Stimulated activated CD8-positive, alpha-beta memory T cell treated with anti-CD3 and anti-CD28 coated beads, Interleukin-12 subunit alpha, Interleukin-12 subunit beta, amount 100 ng/mL, for 4 hours (primary cell): Measurements from ENCODE around the gene VCL.
"Not testable (repeated sequence)": the region's sequence is repeated elsewhere in the genome, so short reads cannot be mapped to it uniquely, and the experiment has no call there.

Source experiments
- DNase-seq: peaks from one replicate; pipeline ENCODE4 v3.0.0-alpha.2; 2020; ENCODE audit warnings: low read depth

Gene VCL

DNA sequence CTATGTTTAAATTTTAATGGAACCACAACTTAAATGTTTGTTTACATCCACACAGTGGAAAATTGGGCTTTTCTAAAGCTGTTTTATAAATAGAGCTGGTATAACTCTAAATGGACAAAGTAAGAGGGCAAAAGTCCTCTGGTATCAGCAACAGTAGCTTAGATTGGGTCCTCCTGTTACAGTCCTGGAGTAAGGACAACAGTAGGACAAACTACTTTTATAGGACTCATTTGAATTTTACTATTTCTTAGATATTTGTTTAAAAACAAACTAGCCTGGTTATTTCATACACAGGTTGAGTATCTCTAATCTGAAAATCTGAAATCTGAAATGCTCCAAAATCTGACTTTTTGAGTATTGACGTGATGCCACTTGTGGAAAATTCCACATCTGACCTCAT, 8.4 kb downstream of the VCL start:
- DNase-seq = no peak

DNA sequence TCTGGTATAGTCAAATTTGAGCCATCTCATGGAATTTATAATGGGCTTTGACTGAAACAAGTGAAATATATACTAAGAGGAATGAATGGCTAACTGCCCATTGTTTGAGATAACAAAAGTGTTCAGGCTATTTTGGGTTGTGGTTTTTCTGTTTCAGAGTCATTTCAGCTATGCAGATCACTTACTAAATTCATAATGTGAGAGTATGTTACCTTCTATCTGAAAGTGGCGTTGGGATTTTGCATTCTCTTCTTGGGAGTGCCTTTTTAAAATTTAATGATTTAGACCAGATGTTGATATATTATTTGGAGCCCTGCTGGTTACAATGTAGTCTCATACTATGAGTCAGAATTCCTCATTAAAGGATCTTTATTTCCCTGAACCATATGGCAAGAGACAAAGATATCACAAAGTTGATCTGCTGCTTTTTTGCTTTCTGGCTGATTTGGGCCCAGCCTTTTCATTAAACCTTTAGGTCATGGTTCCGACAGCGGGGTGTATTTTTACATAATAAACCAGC, 10.4 kb downstream of the VCL start:
- DNase-seq = no peak

DNA sequence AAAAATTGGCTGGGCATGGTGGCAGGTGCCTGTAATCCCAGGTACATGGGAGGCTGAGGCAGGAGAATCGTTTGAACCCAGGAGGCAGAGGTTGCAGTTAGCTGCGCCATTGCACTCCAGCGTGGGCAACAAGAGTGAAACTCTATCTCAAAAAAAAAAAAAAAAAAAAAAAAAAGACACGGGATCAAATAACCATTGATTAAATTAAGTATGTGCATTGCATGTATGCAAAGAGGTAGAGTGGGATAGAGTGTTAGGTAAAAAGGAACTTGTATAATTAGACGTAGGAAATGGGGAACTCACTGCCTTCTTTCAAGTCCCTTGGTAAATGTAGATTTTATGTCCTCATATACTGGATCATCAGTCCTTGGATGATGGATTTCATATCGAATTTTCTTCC, 13.1 kb downstream of the VCL start:
- no peak for DNase-seq

DNA sequence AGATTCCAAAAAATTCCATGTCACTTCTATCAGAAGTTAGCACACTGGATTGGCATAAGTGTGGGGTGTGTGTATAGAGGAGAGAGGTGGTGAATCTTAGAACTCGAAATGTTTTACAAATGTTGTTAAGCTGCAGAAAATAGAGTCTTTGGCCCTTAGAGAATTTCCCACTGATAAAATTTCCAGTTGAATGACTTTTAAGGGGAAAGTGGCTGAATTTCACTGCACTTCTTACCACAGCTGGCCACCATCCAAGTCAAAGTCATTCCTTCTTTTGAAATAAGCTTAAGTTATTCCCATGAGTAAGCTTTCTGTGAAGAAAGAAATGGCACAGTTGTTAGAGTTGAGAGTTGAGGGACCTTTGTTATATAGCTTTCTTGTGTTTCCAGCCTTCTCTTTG, 13.9 kb downstream of the VCL start:
- DNase-seq = no peak

DNA sequence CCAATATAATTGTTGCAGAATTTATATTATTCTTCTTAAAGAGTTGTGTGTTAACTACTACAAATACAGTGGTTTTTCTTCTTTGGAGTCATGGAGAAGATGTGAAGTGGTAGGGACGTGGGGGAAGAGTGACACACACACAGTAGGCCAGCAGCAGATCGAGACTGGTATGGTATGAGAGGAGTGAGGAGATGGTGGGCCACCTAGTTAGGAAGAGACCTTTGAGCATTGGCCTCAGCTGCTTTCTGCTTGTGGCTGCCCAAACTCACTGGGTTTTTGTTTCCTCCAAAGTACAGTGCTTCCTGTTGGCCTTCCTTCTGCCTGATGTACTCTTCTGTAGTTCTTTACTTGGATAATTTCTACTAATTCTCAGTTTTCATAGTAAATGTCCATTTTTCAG, 14.6 kb downstream of the VCL start:
- no peak for DNase-seq

DNA sequence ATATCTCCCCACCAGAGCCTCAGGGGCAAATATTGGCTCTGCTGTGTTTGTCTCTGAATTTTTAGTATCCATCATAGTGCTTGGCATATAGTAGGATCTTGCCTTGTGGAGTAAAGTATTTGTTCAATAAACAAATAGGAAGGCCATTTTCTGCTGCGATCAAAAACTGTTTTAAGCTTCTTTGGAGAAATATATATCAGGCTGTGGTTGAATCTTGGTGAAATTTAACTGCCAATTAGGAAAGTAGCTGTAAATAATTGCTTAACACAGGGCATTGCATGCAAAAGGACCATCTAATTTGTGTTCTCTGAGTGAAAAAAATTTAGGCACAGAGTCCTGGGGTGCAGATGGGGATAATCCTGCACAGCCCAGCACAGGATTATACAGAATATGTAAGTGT, 15.1 kb downstream of the VCL start:
- no peak for DNase-seq

DNA sequence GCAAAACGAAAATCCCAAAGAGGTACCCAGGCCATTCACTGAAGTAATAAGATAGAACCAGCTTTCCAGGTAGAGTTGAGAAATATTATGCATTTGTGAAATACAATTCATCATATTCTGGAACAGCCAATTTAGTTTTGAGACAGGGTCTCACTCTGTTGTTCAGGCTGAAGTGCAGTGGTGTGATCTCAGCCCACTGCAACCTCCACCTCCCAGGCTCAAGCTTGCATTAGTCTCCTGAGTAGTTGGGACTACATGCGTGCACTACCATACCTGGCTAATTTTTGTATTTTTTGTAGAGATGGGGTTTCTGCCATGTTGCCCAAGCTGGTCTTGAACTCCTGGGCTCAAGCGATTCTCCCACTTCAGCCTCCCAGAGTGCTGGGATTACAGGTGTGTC, 16.7 kb downstream of the VCL start:
- not testable (repeated sequence) for DNase-seq

DNA sequence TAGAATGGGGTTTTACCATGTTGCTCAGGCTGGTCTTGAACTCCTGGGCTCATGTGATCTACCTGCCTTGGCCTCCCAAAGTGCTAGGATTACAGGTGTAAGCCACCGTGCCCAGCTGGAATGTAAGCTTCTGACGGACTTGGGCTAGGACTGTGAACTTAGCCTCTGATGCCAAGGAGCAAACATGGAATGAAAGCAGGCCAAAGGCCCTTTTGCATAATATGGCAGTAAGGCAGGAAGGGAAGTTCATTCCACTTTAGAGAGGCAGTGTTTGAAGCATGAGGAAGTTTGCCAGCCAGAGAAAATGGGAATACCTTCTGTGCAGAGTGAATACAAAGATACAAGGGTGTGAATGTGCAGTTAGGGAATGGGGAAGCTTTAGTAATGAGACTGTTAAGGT, 20.3 kb downstream of the VCL start:
- DNase-seq = no peak

DNA sequence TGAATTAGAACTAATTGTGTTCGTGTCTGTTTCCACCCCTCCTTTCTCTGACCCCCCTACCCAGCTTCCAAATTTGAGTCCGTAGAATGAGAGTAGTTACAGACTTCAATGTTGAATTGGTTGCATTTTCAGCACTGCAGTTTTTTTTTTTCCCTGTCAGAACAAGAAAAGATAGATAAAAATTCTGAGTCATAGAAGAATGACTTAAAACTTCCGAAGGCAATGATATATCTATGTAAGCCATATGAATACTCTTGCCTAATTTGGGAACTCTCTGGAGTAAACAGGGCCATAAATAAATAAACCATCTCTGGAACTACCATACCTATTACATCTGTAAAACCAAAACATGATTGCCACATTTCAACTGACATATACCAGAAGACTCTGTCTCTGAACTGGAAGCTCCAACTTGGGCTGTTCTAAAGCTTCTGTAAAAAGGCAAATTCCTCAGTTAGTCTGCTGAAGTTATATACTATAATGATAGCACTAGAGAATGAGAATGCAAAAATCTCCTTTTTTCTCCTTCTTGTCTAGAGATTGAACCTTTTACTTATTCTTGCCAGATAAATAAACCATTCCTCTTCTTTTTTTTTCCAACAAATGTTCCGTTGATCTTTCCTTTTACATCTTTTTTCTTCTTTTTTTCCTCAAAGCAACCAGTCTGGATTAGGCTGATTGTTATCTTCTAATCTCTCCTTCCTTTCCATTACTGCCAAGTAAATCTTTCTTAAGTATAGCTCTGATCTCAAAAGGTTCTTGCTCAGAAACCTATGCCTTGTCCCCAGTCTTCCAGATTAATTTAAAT, 23.5 kb downstream of the VCL start:
- no peak for DNase-seq

DNA sequence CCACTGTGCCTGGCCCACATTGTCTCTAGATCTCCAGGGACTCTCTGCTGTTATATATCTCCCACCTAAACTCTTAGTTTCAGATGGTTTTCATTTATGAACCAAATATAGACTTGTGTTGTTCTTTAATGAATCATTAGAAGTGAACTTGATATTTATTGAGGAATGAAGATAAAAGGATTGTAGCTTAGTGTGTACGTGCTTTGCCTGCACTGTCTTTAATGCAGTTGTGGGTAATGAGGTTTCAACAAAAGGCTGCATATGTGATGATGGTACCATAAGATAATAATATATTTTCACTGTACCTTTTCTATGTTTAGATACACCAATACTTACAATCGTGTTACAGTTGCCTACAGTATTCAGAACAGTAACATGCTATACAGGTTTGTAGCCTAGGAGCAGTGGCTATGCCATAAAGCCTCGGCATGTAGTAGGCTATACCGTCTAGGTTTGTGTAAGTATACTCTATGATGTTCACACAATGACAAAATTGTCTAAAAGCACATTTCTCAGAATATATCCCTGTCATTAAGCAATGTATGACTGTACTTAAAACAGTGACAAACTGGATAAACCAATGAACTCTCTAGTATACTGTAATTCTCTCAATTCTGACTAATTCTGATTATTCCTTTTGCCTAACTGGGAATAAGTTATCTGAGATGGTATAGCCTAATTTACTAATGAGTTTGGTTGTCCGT, 25.2 kb downstream of the VCL start:
- DNase-seq = no peak

DNA sequence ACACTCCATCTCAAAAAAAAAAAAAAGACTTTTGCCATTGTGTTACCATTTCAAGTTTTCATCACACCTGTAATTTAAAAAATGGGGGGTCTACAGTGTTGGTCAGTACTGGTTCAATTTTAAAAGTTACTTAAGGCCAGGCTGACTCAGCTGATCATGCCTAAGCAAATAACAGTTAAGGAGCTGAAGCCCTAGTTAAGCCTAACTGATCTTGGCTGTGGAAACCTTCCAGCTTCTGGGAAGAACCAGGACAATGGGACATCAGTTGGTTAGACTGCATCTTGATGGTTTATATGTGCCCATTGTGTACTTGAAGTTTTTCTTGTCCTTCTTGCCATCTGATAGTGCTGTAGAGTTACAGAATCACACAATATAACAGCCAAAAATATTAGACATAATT, 26.7 kb downstream of the VCL start:
- no peak for DNase-seq

DNA sequence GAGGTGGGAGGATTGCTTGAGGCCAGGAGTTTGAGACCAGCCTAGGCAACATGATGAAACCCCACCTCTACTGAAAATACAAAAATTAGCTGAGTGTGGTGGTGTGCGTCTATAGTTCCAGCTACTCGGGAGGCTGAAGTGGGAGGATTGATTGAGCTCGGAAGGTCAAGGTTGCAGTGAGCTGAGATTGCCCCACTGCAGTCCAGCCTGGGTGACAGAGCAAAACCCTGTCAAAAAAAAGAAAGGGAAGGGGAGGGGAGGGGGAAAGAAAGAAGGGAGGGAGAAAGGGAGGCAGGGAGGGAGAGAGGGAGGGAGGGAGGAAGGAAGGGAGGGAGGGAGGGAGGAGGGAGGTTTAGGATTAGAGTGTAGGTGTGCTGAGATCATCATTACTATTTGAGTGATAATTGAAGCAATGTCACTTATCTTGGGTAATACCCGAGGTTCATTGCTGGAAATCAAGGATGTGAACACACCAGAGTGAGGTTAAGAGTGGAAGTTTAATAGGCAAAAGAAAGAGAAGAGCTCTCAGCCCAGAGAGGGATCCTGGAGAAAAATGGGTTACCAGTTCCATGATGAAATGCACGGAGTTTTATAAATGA, 27.6 kb downstream of the VCL start:
- DNase-seq = no peak

DNA sequence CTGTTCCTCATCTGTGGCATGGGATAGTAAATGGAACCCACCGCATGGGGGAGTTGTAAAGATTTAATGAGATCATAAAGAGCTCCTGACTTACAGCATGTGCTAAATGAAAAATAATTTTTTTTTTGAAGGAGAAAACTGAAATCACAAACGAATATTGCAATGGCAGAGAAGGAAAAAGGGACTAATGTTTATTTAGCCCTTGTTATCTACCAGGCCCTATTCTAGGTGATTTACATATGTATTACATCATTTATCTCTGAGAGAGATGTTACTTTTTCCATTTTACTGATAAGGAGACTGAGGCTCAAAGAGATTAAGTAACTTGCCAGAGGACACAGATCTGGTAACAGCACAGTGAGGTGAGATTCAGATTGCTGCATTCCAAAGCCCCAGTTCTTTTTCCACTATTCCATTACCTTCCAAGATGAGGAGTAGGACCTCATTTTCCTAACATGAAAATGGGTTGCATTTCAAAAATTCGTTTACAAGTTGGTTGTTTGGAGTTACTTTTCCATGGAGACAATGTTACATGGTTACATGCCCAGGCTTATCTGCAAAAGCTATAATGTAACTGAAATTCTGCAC, 28.6 kb downstream of the VCL start:
- DNase-seq = no peak

DNA sequence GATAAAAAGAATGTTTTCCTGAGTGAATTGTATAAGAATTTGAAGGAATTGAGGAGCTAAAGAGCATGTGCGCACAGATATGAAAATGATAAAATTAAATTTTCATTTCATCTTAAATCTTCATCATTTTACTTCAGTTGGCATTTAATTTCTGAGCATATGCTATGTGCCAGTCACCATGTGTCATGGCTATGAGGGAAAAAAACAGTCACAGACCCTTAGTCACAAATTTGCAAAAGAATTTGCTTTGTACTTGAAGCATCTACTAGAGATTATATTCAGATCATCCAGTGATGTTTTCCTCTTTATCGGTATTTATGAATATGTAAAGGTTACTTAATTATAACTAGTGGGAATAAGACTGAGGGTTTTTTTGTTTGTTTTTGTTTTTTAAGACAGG, 29.8 kb downstream of the VCL start:
- no peak for DNase-seq

DNA sequence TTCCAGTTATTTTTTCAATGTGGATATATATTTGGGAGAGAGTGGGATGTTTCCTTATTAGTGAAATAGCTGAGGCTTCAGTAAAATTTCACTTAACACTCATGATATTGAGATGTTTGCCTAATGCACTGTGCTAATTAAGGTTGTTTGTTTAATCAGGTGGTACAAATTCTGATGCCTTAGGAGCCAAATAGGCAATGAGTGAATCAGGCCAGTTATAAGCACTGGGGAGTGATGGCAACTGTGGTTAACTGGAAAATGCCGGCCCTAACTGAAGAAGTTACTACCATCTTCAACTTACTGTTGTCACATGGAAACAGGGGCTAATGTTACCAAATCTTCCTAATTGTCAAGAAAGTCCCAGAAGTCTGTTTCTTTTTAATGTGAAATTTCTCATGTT, 32.0 kb downstream of the VCL start:
- no peak for DNase-seq

DNA sequence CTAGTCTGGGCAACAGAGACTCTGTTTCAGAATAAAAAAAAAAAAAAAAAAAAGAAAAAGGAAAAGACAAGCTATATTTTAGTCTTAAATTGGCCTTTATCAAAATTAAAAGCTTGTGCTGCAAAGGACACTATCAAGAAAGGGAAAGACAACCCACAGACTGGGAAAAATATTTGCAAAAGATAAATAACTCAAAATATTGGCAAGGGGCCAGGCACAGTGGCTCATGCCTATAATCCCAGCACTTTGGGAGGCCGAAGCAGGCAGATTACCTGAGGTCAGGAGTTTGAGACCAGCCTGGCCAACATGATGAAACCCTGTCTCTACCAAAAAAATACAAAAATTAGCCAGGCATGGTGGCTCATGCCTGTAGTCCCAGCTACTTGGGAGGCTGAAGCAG, 34.3 kb downstream of the VCL start:
- not testable (repeated sequence) for DNase-seq

DNA sequence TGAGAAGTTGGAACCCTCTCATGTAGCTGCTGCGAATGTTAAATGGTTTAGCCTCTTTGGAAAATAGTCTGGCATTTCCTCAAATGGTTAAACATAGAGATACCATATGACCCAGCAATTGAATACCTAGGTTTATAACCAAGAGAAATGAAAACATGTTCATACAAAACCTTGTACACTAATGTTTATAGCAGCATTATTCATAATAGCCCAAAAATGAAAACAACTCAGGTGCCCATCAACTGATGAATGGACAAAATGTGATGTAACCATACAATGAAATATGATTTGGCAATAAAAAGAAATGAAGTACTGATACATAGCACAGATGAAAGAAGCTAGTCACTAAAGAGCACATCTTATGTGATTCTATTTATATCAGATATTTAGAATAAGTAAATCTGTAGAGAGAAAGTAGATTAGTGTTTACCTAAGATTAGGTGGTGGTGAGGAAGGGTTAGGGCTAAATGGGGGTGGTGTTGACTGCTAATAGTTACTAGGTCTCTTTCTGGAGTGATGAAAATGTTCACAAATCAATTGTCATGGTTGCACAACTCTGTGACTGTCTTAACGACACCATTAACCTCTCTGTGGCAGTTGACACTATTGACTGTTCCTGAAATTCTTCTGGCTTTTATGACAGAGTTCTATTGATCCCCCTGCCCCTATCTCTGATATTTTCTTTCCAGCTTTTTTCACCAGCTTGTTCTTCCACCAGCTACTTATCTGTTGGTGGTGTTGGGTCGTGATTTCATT, 35.2 kb downstream of the VCL start:
- DNase-seq = no peak

DNA sequence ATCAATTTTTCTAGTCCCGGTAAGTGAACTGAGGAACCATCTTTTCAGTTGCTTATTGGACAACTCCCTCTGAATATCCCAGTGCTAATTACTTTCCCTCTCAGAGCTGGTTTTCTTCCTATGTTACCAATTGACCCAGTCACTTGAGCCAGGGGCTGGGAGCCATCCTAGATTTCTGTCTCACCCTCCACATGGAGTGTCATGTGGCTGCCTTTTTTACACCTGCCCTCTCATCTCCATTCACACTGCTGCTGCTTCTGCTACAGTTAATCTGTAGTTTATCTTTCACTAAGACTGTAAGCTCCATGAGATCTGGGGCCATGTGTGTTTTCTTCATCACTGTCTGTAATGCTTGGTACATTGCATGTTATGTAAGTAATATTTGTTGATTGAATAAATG, 35.8 kb downstream of the VCL start:
- DNase-seq = no peak

DNA sequence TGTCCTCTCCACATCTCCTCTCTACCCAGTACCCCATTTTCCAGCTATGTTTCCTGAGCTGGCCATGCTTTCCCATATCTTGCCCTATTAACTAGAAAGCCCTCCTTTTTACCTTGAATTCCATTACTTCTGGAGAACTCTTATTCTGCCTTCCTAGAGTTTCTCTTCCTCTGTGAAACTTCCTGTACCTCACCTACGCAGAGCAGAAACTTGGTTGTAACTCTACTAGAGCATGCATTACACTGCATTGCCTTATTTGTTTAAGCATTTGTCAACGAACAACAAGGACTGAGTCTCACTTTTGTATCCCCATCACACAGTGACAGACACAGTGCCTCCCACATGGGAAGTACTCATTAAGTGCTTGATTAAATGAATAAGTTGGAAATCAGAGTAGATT, 36.4 kb downstream of the VCL start:
- no peak for DNase-seq

DNA sequence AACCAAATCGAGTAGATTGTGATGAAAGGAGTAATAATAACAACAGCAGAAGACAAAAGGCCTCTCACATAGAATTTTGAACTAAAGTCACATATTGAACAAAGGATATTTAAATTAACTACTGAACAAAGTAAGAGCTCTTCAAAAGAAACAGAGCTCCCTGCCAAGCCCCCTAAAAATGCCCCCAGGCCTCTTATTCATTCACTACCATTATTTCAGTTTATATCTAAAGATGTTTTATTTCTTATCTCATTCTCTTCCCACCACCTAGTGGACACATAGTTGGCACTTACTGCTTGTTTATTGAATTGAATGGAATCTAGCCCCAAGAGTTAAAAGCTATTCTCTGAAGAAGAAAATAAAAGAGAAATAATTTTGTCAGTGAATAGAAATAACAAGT, 37.4 kb downstream of the VCL start:
- DNase-seq = no peak

DNA sequence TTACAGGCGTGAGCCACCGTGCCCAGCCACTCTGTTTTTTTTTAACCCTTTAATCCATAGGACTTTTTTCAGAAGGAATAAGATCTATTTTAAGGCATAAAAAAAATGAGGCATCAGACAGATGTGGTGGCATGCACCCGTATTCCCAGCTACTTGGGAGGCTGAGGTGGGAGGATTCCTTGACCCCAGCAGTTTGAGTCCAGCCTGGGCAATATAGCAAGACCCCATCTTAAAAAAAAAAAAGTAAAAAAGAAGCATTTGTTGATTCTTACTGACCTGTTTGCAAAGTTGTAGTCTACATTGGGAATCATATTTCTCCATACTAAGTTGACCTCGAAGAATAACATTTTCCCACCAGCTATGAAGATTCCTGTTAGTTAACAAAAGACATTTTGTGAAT, 38.6 kb downstream of the VCL start:
- DNase-seq = no peak

DNA sequence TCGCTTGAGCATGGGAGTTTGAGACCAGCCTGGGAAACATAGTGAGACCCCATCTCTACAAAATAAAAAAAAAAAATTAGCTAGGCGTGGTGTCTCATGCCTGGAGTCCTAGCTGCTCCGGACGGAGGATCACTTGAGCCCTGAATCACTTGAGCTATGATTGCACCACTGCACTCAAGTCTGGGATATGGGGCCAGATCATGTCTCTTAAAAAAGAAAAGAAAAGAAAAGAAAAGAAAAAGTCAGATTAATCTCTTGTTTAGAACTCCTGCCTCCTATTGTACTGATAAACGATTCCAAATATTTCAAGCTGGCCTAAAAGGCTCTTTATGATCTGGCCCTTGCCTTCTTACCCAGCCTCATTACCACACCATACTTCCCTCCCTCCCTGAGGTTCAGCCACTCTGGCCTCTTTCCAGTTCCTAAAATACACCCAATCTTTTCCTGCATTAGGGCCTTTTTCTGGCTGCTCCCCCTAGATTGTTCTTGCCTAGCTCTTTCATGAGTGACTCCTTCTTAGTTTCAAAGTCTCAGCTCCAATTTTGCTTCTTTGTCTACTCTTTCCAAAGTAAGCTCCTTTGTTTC, 41.7 kb downstream of the VCL start:
- no peak for DNase-seq
